Esophagus muscularis mucosa (tissue), 4 donors: ENCODE measurements around the gene RPAP2. TPM values are rescaled to one million over a fixed set of nuclear protein-coding genes. Genes with fewer than 3 reads are reported as not detected.
"Not testable (repeated sequence)": the region's sequence is repeated elsewhere in the genome, so short reads cannot be mapped to it uniquely, and the experiment has no call there.

Source experiments
- DNase-seq: peaks from one replicate; pipeline ENCODE4 v3.0.0-alpha.2; 2017; ENCODE audit errors: extremely low spot score
- H3K27ac ChIP-seq, 4 donors: fragments of 200-600 bp; sonication (generic); replicated peaks in 1 of 4; 1 replicate in 3 of 4; 2 replicates in 1 of 4; pipeline ENCODE4 v1.5.1; 2016 to 2019; ENCODE audit warnings: mild to moderate bottlenecking in 1 of 4
- H3K27me3 ChIP-seq, 4 donors: fragments of 200-600 bp; sonication (generic); one replicate each; pipeline versions ENCODE4 v1.5.1 to v1.6.0; 2016 to 2019
- H3K36me3 ChIP-seq, 4 donors: fragments of 200-600 bp; sonication (generic); one replicate each; pipeline ENCODE4 v1.5.1; 2016 to 2019
- H3K4me1 ChIP-seq, 4 donors: fragments of 200-600 bp; sonication (generic); one replicate each; pipeline ENCODE4 v1.5.1; 2016 to 2019
- H3K4me3 ChIP-seq, 4 donors: fragments of 200-600 bp; sonication (generic); 1 replicate in 2 of 4; 2 replicates in 2 of 4; pipeline ENCODE4 v1.5.1; 2016 to 2019; ENCODE audit warnings: mild to moderate bottlenecking in 4 of 4, moderate library complexity in 1 of 4
- H3K9me3 ChIP-seq, 4 donors: fragments of 200-600 bp; sonication (generic); 1 replicate in 3 of 4; 2 replicates in 1 of 4; pipeline ENCODE4 v1.5.1; 2016 to 2019
- EP300 ChIP-seq: sonication (generic); formaldehyde crosslinking; IDR thresholded peaks from one replicate; pipeline ENCODE4 v1.6.1; 2017; ENCODE audit warnings: antibody characterized with exemption
- POLR2A ChIP-seq: fragments of 450-650 bp; IDR thresholded peaks from one replicate; pipeline ENCODE4 v1.6.1; 2017; ENCODE audit warnings: antibody characterized with exemption, moderate library complexity, mild to moderate bottlenecking, low read depth
- POLR2AphosphoS5 ChIP-seq, 2 donors: sonication (generic); formaldehyde crosslinking; IDR thresholded peaks; one replicate each; pipeline ENCODE4 v1.6.1; 2017; ENCODE audit warnings: antibody characterized with exemption in 2 of 2
- WGBS: methylation state at CpG from one replicate; pipeline ENCODE4 v1.1.5; 2018; 5-methylcytosine and 5-hydroxymethylcytosine counted together
- intact Hi-C: fragments of 100-400 bp; cut with DNase I; formaldehyde crosslinking; loops from one replicate; pipeline ENCODE4 v1.15.1; 2023
- total RNA-seq, 4 donors: library from RNA; depleted of rRNA; stranded (reverse); fragments of >200 nt; gene quantifications; one replicate each; pipeline versions ENCODE4 v1.1.0 to v1.2.1, GENCODE V29; 2016
- TF ChIP-seq, protein P1 (sequence below), 3 experiments: fragments of 200-600 bp in 2 of 3; fragments of 450-650 bp in 1 of 3; sonication (generic) in 2 of 3; IDR thresholded peaks; one replicate each; pipeline ENCODE4 v1.5.1; 2017 to 2019; ENCODE audit warnings: antibody characterized with exemption in 3 of 3, mild to moderate bottlenecking in 2 of 3, moderate library complexity in 1 of 3

The RPAP2 gene
- total RNA-seq, 4 donors from 2014 or later: 8.9 to 13.3 (median 12.8) TPM

DNA sequence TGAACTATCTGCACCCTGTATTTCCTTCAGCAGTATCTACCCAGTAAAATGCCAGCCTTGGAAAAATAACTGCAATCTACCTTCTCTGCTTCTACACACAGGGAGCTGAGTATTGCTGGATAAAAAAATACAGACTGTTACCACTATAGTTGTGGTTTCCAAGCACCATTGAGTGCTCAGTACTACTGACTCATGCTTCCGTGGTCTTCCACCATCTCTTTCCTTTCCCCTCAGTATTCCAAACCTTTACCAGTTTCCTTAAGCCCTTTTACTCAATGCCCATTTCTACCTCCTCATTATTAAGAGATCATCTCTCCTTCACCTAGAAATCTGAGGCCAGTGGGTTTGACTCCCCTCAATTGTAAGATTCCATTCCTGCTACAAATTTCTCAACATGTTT lies 23.9 kb upstream of the RPAP2 start:
- TF ChIP-seq POLR2A (no peak), POLR2AphosphoS5 (IDR thresholded peaks at IDR 0.05) (no peak), EP300 (no peak)
- TF ChIP-seq, protein P1, sequence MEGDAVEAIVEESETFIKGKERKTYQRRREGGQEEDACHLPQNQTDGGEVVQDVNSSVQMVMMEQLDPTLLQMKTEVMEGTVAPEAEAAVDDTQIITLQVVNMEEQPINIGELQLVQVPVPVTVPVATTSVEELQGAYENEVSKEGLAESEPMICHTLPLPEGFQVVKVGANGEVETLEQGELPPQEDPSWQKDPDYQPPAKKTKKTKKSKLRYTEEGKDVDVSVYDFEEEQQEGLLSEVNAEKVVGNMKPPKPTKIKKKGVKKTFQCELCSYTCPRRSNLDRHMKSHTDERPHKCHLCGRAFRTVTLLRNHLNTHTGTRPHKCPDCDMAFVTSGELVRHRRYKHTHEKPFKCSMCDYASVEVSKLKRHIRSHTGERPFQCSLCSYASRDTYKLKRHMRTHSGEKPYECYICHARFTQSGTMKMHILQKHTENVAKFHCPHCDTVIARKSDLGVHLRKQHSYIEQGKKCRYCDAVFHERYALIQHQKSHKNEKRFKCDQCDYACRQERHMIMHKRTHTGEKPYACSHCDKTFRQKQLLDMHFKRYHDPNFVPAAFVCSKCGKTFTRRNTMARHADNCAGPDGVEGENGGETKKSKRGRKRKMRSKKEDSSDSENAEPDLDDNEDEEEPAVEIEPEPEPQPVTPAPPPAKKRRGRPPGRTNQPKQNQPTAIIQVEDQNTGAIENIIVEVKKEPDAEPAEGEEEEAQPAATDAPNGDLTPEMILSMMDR (IDR thresholded peaks at IDR 0.05): no peak
- WGBS: 95% methylated on average over 1 of the region's 1 CpG
- Histone ChIP-seq H3K4me1 (no peaks in the 10 kb centered on the region), H3K36me3 (peaks cover 10 to 69% (median 22%) of the 10 kb centered on the region in 4 donors), H3K27me3 (no peaks in the 10 kb centered on the region), H3K9me3 (no peaks in the 10 kb centered on the region), H3K4me3 (no peak overlapping the region), H3K27ac (no peak overlapping the region)
- DNase-seq: no peak
- intact Hi-C loops: no loop called here

- 98% methylated on average over 3 of the region's 3 CpGs for WGBS
- Histone ChIP-seq H3K4me3 (no peak overlapping the region), H3K27me3 (no peaks in the 10 kb centered on the region), H3K36me3 (peaks cover 16 to 76% (median 25%) of the 10 kb centered on the region in 4 donors), H3K9me3 (no peaks in the 10 kb centered on the region), H3K27ac (no peak overlapping the region), H3K4me1 (no peaks in the 10 kb centered on the region)
- intact Hi-C loops: no loop called here
- TF ChIP-seq EP300: no peak
- no peak for TF ChIP-seq POLR2A
- TF ChIP-seq, protein P1 (IDR thresholded peaks at IDR 0.05): no peak
- TF ChIP-seq POLR2AphosphoS5 (IDR thresholded peaks at IDR 0.05): no peak
- DNase-seq: no peak
These were observed 22.8 kb upstream of the RPAP2 start for GRCh38 chr1:92276082-92276481.

DNA sequence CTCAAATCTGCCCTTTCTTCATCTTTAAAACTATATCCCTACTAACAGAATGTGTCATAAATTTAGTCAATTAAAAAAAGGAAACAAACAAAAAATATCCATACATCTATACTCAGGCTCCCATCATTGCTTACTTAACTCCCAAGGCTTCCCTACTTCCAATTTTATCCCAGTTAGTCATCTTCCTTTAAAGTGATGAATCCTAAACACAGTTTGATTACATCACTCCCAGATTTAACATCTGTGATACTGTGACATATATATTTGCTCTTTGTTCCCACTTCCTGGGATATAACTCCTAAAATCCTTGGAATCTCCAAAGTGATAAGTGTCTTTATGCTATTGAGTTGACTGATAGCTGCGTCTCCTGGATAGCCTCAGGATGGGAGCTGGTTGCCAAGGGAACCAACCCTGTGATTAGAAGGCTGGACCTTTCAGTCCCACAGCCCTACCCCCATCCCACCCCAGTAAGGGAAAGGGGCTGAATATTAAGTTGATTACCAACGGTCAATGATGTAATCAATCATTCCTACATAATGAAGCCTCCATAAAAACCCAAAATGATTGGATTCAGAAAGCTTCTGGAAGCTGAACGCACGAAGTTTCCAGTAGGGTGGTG lies 21.6 kb upstream of the RPAP2 start:
- TF ChIP-seq EP300: no peak
- TF ChIP-seq POLR2AphosphoS5 (IDR thresholded peaks at IDR 0.05): no peak
- TF ChIP-seq, protein P1 (IDR thresholded peaks at IDR 0.05): no peak
- no peak for TF ChIP-seq POLR2A
- Histone ChIP-seq H3K9me3 (no peaks in the 10 kb centered on the region), H3K27me3 (no peaks in the 10 kb centered on the region), H3K4me3 (no peak overlapping the region), H3K36me3 (peaks cover 16 to 73% (median 23%) of the 10 kb centered on the region in 4 donors), H3K27ac (no peak overlapping the region), H3K4me1 (no peaks in the 10 kb centered on the region)
- intact Hi-C loops: no loop called here
- 93% methylated on average over 4 of the region's 4 CpGs for WGBS
- DNase-seq: no peak

DNA sequence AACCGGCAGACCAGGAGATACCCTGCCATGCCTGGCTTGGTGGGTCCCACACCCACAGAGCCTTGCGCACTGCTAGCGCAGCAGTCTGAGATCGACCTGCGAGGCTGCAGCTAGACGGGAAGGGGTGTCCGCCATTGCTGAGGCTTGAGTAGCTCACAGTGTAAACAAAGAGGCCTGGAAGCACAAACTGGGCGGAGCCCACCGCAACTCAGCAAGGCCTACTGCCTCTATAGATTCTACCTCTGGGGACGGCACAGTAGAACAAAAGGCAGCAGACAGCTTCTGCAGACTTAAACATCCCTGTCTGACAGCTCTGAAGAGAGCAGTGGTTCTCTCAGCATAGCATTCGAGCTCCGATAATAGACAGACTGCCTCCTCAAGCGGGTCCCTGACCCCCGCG lies 19.1 kb upstream of the RPAP2 start:
- H3K36me3 ChIP-seq: peaks cover 9 to 58% (median 18%) of the 10 kb centered on the region in 4 donors
- 96% methylated on average over 11 of the region's 15 CpGs for WGBS
- H3K9me3 ChIP-seq: not testable (repeated sequence)

DNA sequence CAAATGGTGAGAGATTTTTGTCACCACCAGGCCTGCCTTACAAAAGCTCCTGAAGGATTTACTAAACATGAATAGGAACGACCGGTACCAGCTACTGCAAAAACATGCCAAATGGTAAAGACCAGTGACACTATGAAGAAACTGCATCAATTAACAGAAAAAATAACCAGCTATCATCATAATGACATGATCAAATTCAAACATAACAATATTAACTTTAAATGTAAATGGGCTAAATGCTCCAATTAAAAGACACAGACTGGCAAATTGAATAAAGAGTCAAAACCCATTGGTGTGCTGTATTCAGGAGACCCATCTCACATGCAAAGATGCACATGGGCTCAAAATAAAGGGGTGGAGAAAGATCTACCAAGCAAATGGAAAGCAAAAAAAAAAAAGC lies 17.4 kb upstream of the RPAP2 start:
- DNase-seq, H3K27ac ChIP-seq, H3K4me3 ChIP-seq, H3K4me1 ChIP-seq, intact Hi-C loops, H3K27me3 ChIP-seq, H3K9me3 ChIP-seq: not testable (repeated sequence)
- 88% methylated on average over 2 of the region's 2 CpGs for WGBS
- H3K36me3 ChIP-seq: peaks cover 7 to 61% (median 24%) of the 10 kb centered on the region in 4 donors

More for the DNA sequence above, 19.1 kb upstream of the RPAP2 start:
- DNase-seq, H3K4me1 ChIP-seq, H3K27me3 ChIP-seq, H3K4me3 ChIP-seq, H3K27ac ChIP-seq, intact Hi-C loops: not testable (repeated sequence)
